AG04450 (cell line): ENCODE results near the gene RSPH4A. TPM values are rescaled to one million over a fixed set of nuclear protein-coding genes. Genes with fewer than 3 reads are reported as not detected.
A peak's percentile ranks its signal among the peaks of the same experiment; 100 is the strongest.

Experiments used
- CTCF ChIA-PET: fragments of 300-600, 350-600 bp; formaldehyde crosslinking; extraction: SDS; loops from one replicate; lab custom pipeline; 2022; ENCODE audit warnings: antibody characterized with exemption, inconsistent platforms; lab: Charles Lee
- POLR2A ChIA-PET: fragments of 350-600 bp; formaldehyde crosslinking; extraction: SDS; loops from one replicate; lab custom pipeline; 2021; ENCODE audit warnings: antibody characterized with exemption, inconsistent platforms; lab: Yijun Ruan, JAX
- DNase-seq: peaks from one replicate; pipeline ENCODE4 v3.0.0-alpha.2; 2011; ENCODE audit warnings: low read depth, low spot score
- H3K27ac ChIP-seq: one replicate; pipeline ENCODE4 v1.5.1; 2012; ENCODE audit warnings: low read depth, low read length, control low read depth
- H3K27me3 ChIP-seq: one replicate; pipeline ENCODE4 v1.6.0; 2012; ENCODE audit warnings: low read length; ENCODE audit not compliant: control insufficient read depth, insufficient read depth
- H3K4me3 ChIP-seq: 2 replicates; pipeline ENCODE4 v1.5.1; 2011; ENCODE audit warnings: mild to moderate bottlenecking, low read depth, low read length, control low read depth
- H3K9me3 ChIP-seq: 2 replicates; pipeline ENCODE4 v1.5.1; 2012; ENCODE audit warnings: low read length; ENCODE audit not compliant: control insufficient read depth, insufficient read depth
- CTCF ChIP-seq: IDR thresholded peaks from 2 replicates; pipeline ENCODE4 v1.5.1; 2011; ENCODE audit warnings: low read depth, low read length, control low read depth, inconsistent platforms
- polyA minus RNA-seq: library from RNA; depleted of rRNA, polyadenylated mRNA; stranded (reverse); fragments of >200 nt; gene quantifications from 2 replicates; pipeline ENCODE4 v1.2.3, GENCODE V29; 2011; rRNA and poly(A)+ RNA removed
- polyA plus RNA-seq: library from polyadenylated mRNA; depleted of rRNA; stranded (reverse); fragments of >200 nt; gene quantifications from 2 replicates; pipeline ENCODE4 v1.2.3, GENCODE V29; 2011; rRNA removed

The RSPH4A gene
- 0.09 and 0.11 TPM in 2 replicates for polyA plus RNA-seq
- polyA minus RNA-seq = not detected in 2 replicates

- ChIA-PET POLR2A (interaction anchor here (0.7 kb wide), 1 partner anchor 85 kb away, joined by 3 read pairs; no protein-coding TSS in a partner anchor), CTCF (interaction anchor here (0.5 to 1.4 kb wide), 7 partner anchors 16 to 399 kb away, joined by 3 to 5 read pairs (median 3); no protein-coding TSS in a partner anchor)
- Histone ChIP-seq H3K4me3 (peak within 1 kb of the TSS; percentile 79), H3K27ac (no peak within 1 kb of the TSS), H3K9me3 (no peaks in the 10 kb centered on the region), H3K27me3 (peaks cover 3% of the 10 kb centered on the region)
- peak; percentile 79 for DNase-seq
- TF ChIP-seq CTCF = peak; percentile 30; the same call in 1 of the 2 replicates
Observed at GRCh38 chr6:116615937-116616736, at the start of gene RSPH4A. TSS of gene RSPH4A (plus strand) at chr6:116616479. CDS start at chr6:116616624, 145 bp downstream.

- ChIA-PET CTCF (interaction anchor here (1.2 to 2.3 kb wide), 2 partner anchors 33 to 299 kb away, joined by 3 to 14 read pairs; no protein-coding TSS in a partner anchor), POLR2A (no interaction called here)
- no peak overlapping the region for H3K27ac ChIP-seq
Observed at GRCh38 chr6:116568111-116568510, 48.2 kb upstream of the RSPH4A start.

GRCh38 chr6:116568821-116569755 lies 47.2 kb upstream of the RSPH4A start:
- Histone ChIP-seq H3K27me3 (no peaks in the 10 kb centered on the region), H3K9me3 (no peaks in the 10 kb centered on the region), H3K4me3 (no peak overlapping the region), H3K27ac (no peak overlapping the region)
- ChIA-PET CTCF (interaction anchor here (1.4 to 5.6 kb wide), 4 partner anchors 9 to 300 kb away, joined by 3 to 44 read pairs (median 24); no protein-coding TSS in a partner anchor), POLR2A (no interaction called here)
- DNase-seq = no peak
- no peak for TF ChIP-seq CTCF

More at GRCh38 chr6:116568111-116568510, 48.2 kb upstream of the RSPH4A start:
- H3K9me3 ChIP-seq = no peaks in the 10 kb centered on the region
- no peaks in the 10 kb centered on the region for H3K27me3 ChIP-seq
- no peak for DNase-seq
- no peak overlapping the region for H3K4me3 ChIP-seq
- no peak for TF ChIP-seq CTCF

- Histone ChIP-seq H3K4me3 (peak within 1 kb of the TSS; percentile 95), H3K9me3 (no peaks in the 10 kb centered on the region), H3K27me3 (no peaks in the 10 kb centered on the region), H3K27ac (peak within 1 kb of the TSS; percentile 79)
- DNase-seq = peak; percentile 99
- TF ChIP-seq CTCF = 0 out of 2 replicates have a peak, but pooled peaks have one; percentile 3
- ChIA-PET CTCF (interaction anchor here (0.9 to 5.6 kb wide), 12 partner anchors 8 to 353 kb away, joined by 3 to 44 read pairs (median 4); partner anchors contain the start of genes CALHM4 and CALHM5), POLR2A (interaction anchor here (0.6 to 1.9 kb wide), 10 partner anchors 13 to 501 kb away, joined by 3 to 4 read pairs (median 3); partner anchors contain the start of gene CALHM5)
Observed at GRCh38 chr6:116570856-116571682, 45.2 kb upstream of the RSPH4A start, which contains the start of gene RWDD1. TSS of gene RWDD1 (plus strand) at chr6:116571504. CDS start at chr6:116571583, 79 bp downstream.
